Ishikawa (cell line): Measurements from ENCODE around the gene CHRNA4.
A peak's percentile ranks its signal among the peaks of the same experiment; 100 is the strongest.

Experiments
- CEBPB ChIP-seq: IDR thresholded peaks from 2 replicates; pipeline ENCODE4 v1.6.1; 2012
- CREB1 ChIP-seq: IDR thresholded peaks from 2 replicates; pipeline ENCODE4 v1.6.1; 2012; ENCODE audit warnings: low read depth
- EGR1 ChIP-seq: IDR thresholded peaks from 2 replicates; pipeline ENCODE4 v1.6.1; 2012
- EP300 ChIP-seq: IDR thresholded peaks from 2 replicates; pipeline ENCODE4 v1.6.1; 2012; ENCODE audit warnings: borderline replicate concordance
- FOXM1 ChIP-seq: IDR thresholded peaks from 2 replicates; pipeline ENCODE4 v1.6.1; 2012; ENCODE audit warnings: low read depth, borderline replicate concordance
- MAX ChIP-seq: IDR thresholded peaks from 2 replicates; pipeline ENCODE4 v1.6.1; 2012
- NFIC ChIP-seq: IDR thresholded peaks from 2 replicates; pipeline ENCODE4 v1.6.1; 2012
- RAD21 ChIP-seq: IDR thresholded peaks from 2 replicates; pipeline ENCODE4 v1.6.1; 2012; ENCODE audit warnings: low read depth
- REST ChIP-seq: IDR thresholded peaks from 2 replicates; pipeline ENCODE4 v1.6.1; 2012; ENCODE audit warnings: low read depth, mild to moderate bottlenecking
- TAF1 ChIP-seq: IDR thresholded peaks from 2 replicates; pipeline ENCODE4 v1.6.1; 2012; ENCODE audit warnings: low read depth, mild to moderate bottlenecking
- TCF12 ChIP-seq: IDR thresholded peaks from 2 replicates; pipeline ENCODE4 v1.6.1; 2012; ENCODE audit warnings: low read depth
- TEAD4 ChIP-seq: IDR thresholded peaks from 2 replicates; pipeline ENCODE4 v1.6.1; 2012
- USF1 ChIP-seq: IDR thresholded peaks from 2 replicates; pipeline ENCODE4 v1.6.1; 2012
- YY1 ChIP-seq: IDR thresholded peaks from 2 replicates; pipeline ENCODE4 v1.6.1; 2012; ENCODE audit warnings: low read depth
- ZBTB7A ChIP-seq: IDR thresholded peaks from 2 replicates; pipeline ENCODE4 v1.6.1; 2012; ENCODE audit warnings: low read depth

The CHRNA4 gene

GRCh38 chr20:63359937-63360849 is 956 bp downstream of the CHRNA4 start:
- TF ChIP-seq USF1 (no peak), TAF1 (no peak), TCF12 (no peak), EGR1 (no peak), RAD21 (no peak), CREB1 (no peak), YY1 (no peak), ZBTB7A (no peak; the same call in 1 of the 2 replicates), CEBPB (no peak), NFIC (no peak), REST (no peak), EP300 (no peak), TEAD4 (no peak), FOXM1 (no peak), MAX (no peak)

GRCh38 chr20:63359164-63359934 is 1.8 kb downstream of the CHRNA4 start:
- TF ChIP-seq EP300 (no peak), TEAD4 (no peak), MAX (no peak), FOXM1 (no peak), YY1 (no peak), TAF1 (no peak), NFIC (no peak), REST (no peak), RAD21 (no peak), EGR1 (no peak), USF1 (no peak), CREB1 (no peak), ZBTB7A (no peak), TCF12 (no peak), CEBPB (no peak)

- peak; percentile 58 for TF ChIP-seq TCF12
- no peak for TF ChIP-seq EGR1
- TF ChIP-seq NFIC: peak; percentile 90
- 0 out of 2 replicates have a peak, but pooled peaks have one; percentile 21 for TF ChIP-seq MAX
- TF ChIP-seq EP300: peak; percentile 58
- 0 out of 2 replicates have a peak, but pooled peaks have one; percentile 32 for TF ChIP-seq YY1
These were observed 2.9 kb downstream of the CHRNA4 start for GRCh38 chr20:63357921-63358905.

- TF ChIP-seq TAF1: no peak
- TF ChIP-seq MAX: no peak
- TF ChIP-seq REST: no peak
- TF ChIP-seq ZBTB7A: no peak
- no peak for TF ChIP-seq TEAD4
- no peak for TF ChIP-seq USF1
- no peak for TF ChIP-seq CEBPB
- TF ChIP-seq RAD21: no peak
These were observed 3.9 kb downstream of the CHRNA4 start for GRCh38 chr20:63356931-63357879.
